ENCODE measurements around the gene MAP1S. TPM values are rescaled to one million over a fixed set of nuclear protein-coding genes. Genes with fewer than 3 reads are reported as not detected.
"Not testable (repeated sequence)": the region's sequence is repeated elsewhere in the genome, so short reads cannot be mapped to it uniquely, and the experiment has no call there.

The MAP1S gene
- total and polyA plus RNA-seq, 2 of the 8 experiments (the other 6 are each of a cell fraction or from before 2014, with no cell fraction given) = 66.7 to 115 TPM

DNA sequence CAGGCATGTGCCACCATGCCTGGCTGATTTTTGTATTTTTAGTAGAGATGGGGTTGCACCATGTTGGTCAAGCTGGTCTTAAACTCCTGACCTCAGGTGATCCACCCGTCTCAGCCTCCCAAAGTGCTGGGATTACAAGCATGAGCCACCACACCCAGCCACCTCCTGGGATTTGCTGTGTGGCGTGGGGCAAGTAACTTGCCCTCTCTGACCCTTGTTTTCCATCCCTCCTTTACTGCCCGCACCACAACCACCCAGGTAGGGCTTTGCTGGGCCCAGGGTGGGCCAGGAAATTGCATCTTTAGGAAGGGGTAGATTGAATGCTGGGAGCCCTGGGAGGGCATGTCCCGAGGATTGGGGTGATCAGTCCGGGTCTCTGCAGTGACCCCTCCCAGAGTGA lies 64.4 kb downstream of the MAP1S start:
- not testable (repeated sequence) for H3K79me2 ChIP-seq (ENCODE audit: control insufficient read depth in 1 of 2, insufficient read depth in 2 of 2, low read length in 2 of 2); H2AFZ ChIP-seq (ENCODE audit: low read length); H3K27ac ChIP-seq (ENCODE audit: low read depth, low read length); H3K9me3 ChIP-seq (ENCODE audit: insufficient read depth in 2 of 2, low read depth in 1 of 2, low read length in 1 of 2); H3K23ac ChIP-seq (ENCODE audit: insufficient read length); H4K5ac ChIP-seq (ENCODE audit: insufficient read length, low read depth, low read length); H2BK120ac ChIP-seq (replicated peaks; ENCODE audit: low read depth, low read length); H4K20me1 ChIP-seq (replicated peaks in 1 of 2; ENCODE audit: control insufficient read depth in 1 of 2, insufficient read depth in 2 of 2, low read length in 2 of 2); H2BK12ac ChIP-seq (ENCODE audit: low read depth, low read length); DNase-seq (ENCODE audit: low read depth in 1 of 2, low spot score in 2 of 2); H3K36me3 ChIP-seq (ENCODE audit: control insufficient read depth in 2 of 4, insufficient read depth in 4 of 4, low read length in 3 of 4); H3K23me2 ChIP-seq (ENCODE audit: low read depth, low read length); H2BK15ac ChIP-seq (ENCODE audit: low read length); H3K27me3 ChIP-seq (replicated peaks in 1 of 4; ENCODE audit: control insufficient read depth in 3 of 4, extremely low read depth in 1 of 4, insufficient read depth in 3 of 4, low read length in 3 of 4); H3K4me3 ChIP-seq (ENCODE audit: extremely low read depth in 1 of 4, insufficient read depth in 2 of 4, low read depth in 3 of 4, low read length in 4 of 4); H2AK5ac ChIP-seq (ENCODE audit: low read depth, low read length); H3K14ac ChIP-seq (ENCODE audit: insufficient read length); H3K18ac ChIP-seq (ENCODE audit: extremely low read depth, low read length); H3K79me1 ChIP-seq (ENCODE audit: low read depth, low read length); H3K56ac ChIP-seq (replicated peaks; ENCODE audit: insufficient read length, low read depth, low read length); H2BK20ac ChIP-seq (ENCODE audit: low read length); FAIRE-seq; H3K9ac ChIP-seq (replicated peaks in 1 of 4; ENCODE audit: extremely low read depth in 1 of 4, low read depth in 3 of 4, low read length in 3 of 4); H3K4me2 ChIP-seq (ENCODE audit: insufficient read depth in 1 of 2, low read depth in 2 of 2, low read length in 2 of 2); H3K4ac ChIP-seq (replicated peaks; ENCODE audit: insufficient read length, low read depth, low read length)
- Histone ChIP-seq H4K91ac (replicated peaks; ENCODE audit: insufficient read length, low read length) (peak overlapping the region; percentile 80), H2BK5ac (ENCODE audit: low read depth, low read length) (peak overlapping the region; percentile 73), H4K8ac (ENCODE audit: extremely low read depth, insufficient read depth, low read length) (peak overlapping the region; percentile 86), H3K4me1 (replicated peaks in 1 of 4; ENCODE audit: control insufficient read depth in 3 of 4, insufficient read depth in 4 of 4, low read length in 3 of 4) (peaks cover 0 to 10% (median 8%) of the 10 kb centered on the region in 4 experiments; a peak in 6 of 7 replicates)
- WGBS, 2 experiments (ENCODE audit: extremely low coverage in 1 of 2, insufficient coverage in 1 of 2, insufficient read length in 1 of 2, insufficient replicate concordance in 2 of 2, low coverage in 1 of 2, low lambda C conversion rate in 2 of 2, missing lambda C conversion rate in 1 of 2) = 88% methylated on average over 5 of the region's 5 CpGs; no CpG with 5 or more reads in 1 of the 2 experiments
- CTCF ChIA-PET (ENCODE audit: partially characterized antibody) = interaction anchor here (0.6 to 4.0 kb wide), 27 partner anchors 10 to 353 kb away, joined by 3 to 23 read pairs (median 4); partner anchors contain the start of genes B3GNT3 and SLC5A5
- POLR2A ChIA-PET (ENCODE audit: partially characterized antibody) = interaction anchor here (1.5 to 3.3 kb wide), 2 partner anchors 76 to 149 kb away, joined by 3 to 11 read pairs; partner anchors contain the start of genes CCDC124 and RPL18A

Other genes with a start within 250 kb of the MAP1S start
- 7.3 and 7.5 TPM in 2 replicates for gene SLC27A1, start 249.0 kb upstream of the MAP1S start, total RNA-seq (2021; fragmentation: NEBNext Ultra II Directional; extraction: Animal tissue kit (Norgen Biotek cat#: 25700))
- gene SLC27A1, start 249.0 kb upstream of the MAP1S start, polyA plus RNA-seq (2011; rRNA removed) = 9.1 and 12.2 TPM in 2 replicates
- gene PGLS, start 207.8 kb upstream of the MAP1S start, total RNA-seq (2021; fragmentation: NEBNext Ultra II Directional; extraction: Animal tissue kit (Norgen Biotek cat#: 25700)) = 67.5 and 72.8 TPM in 2 replicates
- gene PGLS, start 207.8 kb upstream of the MAP1S start, polyA plus RNA-seq (2011; rRNA removed) = 164 and 193 TPM in 2 replicates
- 40.4 and 44.7 TPM in 2 replicates for gene COLGALT1, start 163.8 kb upstream of the MAP1S start, total RNA-seq (2021; fragmentation: NEBNext Ultra II Directional; extraction: Animal tissue kit (Norgen Biotek cat#: 25700))
- 58.1 and 62.8 TPM in 2 replicates for gene COLGALT1, start 163.8 kb upstream of the MAP1S start, polyA plus RNA-seq (2011; rRNA removed)
- 45.0 and 47.6 TPM in 2 replicates for gene UNC13A, start 31.1 kb upstream of the MAP1S start, total RNA-seq (2021; fragmentation: NEBNext Ultra II Directional; extraction: Animal tissue kit (Norgen Biotek cat#: 25700))
- 13.1 and 15.8 TPM in 2 replicates for gene UNC13A, start 31.1 kb upstream of the MAP1S start, polyA plus RNA-seq (2011; rRNA removed)
- 25.9 and 27.0 TPM in 2 replicates for gene FCHO1, start 32.0 kb downstream of the MAP1S start, total RNA-seq (2021; fragmentation: NEBNext Ultra II Directional; extraction: Animal tissue kit (Norgen Biotek cat#: 25700))
- gene FCHO1, start 32.0 kb downstream of the MAP1S start, polyA plus RNA-seq (2011; rRNA removed) = 13.0 and 19.5 TPM in 2 replicates
- gene B3GNT3, start 75.7 kb downstream of the MAP1S start, total RNA-seq (2021; fragmentation: NEBNext Ultra II Directional; extraction: Animal tissue kit (Norgen Biotek cat#: 25700)) = 1.5 and 1.8 TPM in 2 replicates
- 1.5 and 2.1 TPM in 2 replicates for gene B3GNT3, start 75.7 kb downstream of the MAP1S start, polyA plus RNA-seq (2011; rRNA removed)
- gene INSL3, start 102.0 kb downstream of the MAP1S start, total RNA-seq (2021; fragmentation: NEBNext Ultra II Directional; extraction: Animal tissue kit (Norgen Biotek cat#: 25700)) = 0.41 and 1.2 TPM in 2 replicates
- gene INSL3, start 102.0 kb downstream of the MAP1S start, polyA plus RNA-seq (2011; rRNA removed) = 1.1 and 1.5 TPM in 2 replicates
- gene JAK3, start 128.5 kb downstream of the MAP1S start, total RNA-seq (2021; fragmentation: NEBNext Ultra II Directional; extraction: Animal tissue kit (Norgen Biotek cat#: 25700)) = 3.2 and 4.0 TPM in 2 replicates
- 4.7 TPM in 2 replicates for gene JAK3, start 128.5 kb downstream of the MAP1S start, polyA plus RNA-seq (2011; rRNA removed)
- 2,749 and 2,894 TPM in 2 replicates for gene RPL18A, start 140.4 kb downstream of the MAP1S start, total RNA-seq (2021; fragmentation: NEBNext Ultra II Directional; extraction: Animal tissue kit (Norgen Biotek cat#: 25700))
- gene RPL18A, start 140.4 kb downstream of the MAP1S start, polyA plus RNA-seq (2011; rRNA removed) = 3,938 and 5,258 TPM in 2 replicates
- 1.2 and 1.5 TPM in 2 replicates for gene SLC5A5, start 152.5 kb downstream of the MAP1S start, total RNA-seq (2021; fragmentation: NEBNext Ultra II Directional; extraction: Animal tissue kit (Norgen Biotek cat#: 25700))
- 1.8 and 2.2 TPM in 2 replicates for gene SLC5A5, start 152.5 kb downstream of the MAP1S start, polyA plus RNA-seq (2011; rRNA removed)
- 101 and 103 TPM in 2 replicates for gene CCDC124, start 213.5 kb downstream of the MAP1S start, total RNA-seq (2021; fragmentation: NEBNext Ultra II Directional; extraction: Animal tissue kit (Norgen Biotek cat#: 25700))
- gene CCDC124, start 213.5 kb downstream of the MAP1S start, polyA plus RNA-seq (2011; rRNA removed) = 95.2 and 135 TPM in 2 replicates
- 9.3 and 11.0 TPM in 2 replicates for gene KCNN1, start 247.6 kb downstream of the MAP1S start, total RNA-seq (2021; fragmentation: NEBNext Ultra II Directional; extraction: Animal tissue kit (Norgen Biotek cat#: 25700))
- 12.5 and 19.3 TPM in 2 replicates for gene KCNN1, start 247.6 kb downstream of the MAP1S start, polyA plus RNA-seq (2011; rRNA removed)